Psoas muscle (tissue), 8 donors: ENCODE results near the gene SGO2. TPM values are rescaled to one million over a fixed set of nuclear protein-coding genes. Genes with fewer than 3 reads are reported as not detected.
A peak's percentile ranks its signal among the peaks of the same experiment; 100 is the strongest.

ENCODE experiments used
- ATAC-seq, 4 donors: fragments of 200-7000 bp; cut with Tn5 transposase; one replicate each; pipeline ENCODE4 v1.9.1; 2020; ENCODE audit warnings: moderate library complexity in 3 of 4, mild to moderate bottlenecking in 2 of 4
- DNase-seq, 2 donors: peaks; one replicate each; pipeline ENCODE4 v3.0.0-alpha.2; 2020
- H3K27ac ChIP-seq: fragments of 200-600 bp; one replicate; pipeline ENCODE4 v1.8.0; 2022
- H3K27me3 ChIP-seq, 3 donors: fragments of 200-600 bp in 1 of 3; one replicate each; pipeline versions ENCODE4 v1.6.1 to v1.8.0; 2013 to 2022; ENCODE audit warnings: low read length in 2 of 3, mild to moderate bottlenecking in 2 of 3, moderate library complexity in 1 of 3; ENCODE audit not compliant: insufficient read depth in 3 of 3
- H3K36me3 ChIP-seq, 2 donors: fragments of 200-600 bp in 1 of 2; one replicate each; pipeline versions ENCODE4 v1.6.1 to v1.8.0; 2013 to 2022; ENCODE audit warnings: low read depth in 1 of 2, mild to moderate bottlenecking in 1 of 2, moderate library complexity in 1 of 2; ENCODE audit not compliant: insufficient read depth in 1 of 2
- H3K4me1 ChIP-seq: fragments of 200-600 bp; one replicate; pipeline ENCODE4 v1.8.0; 2022
- H3K4me3 ChIP-seq: fragments of 200-600 bp; one replicate; pipeline ENCODE4 v1.8.0; 2022; ENCODE audit warnings: mild to moderate bottlenecking
- H3K9me3 ChIP-seq: fragments of 200-600 bp; one replicate; pipeline ENCODE4 v1.8.0; 2022
- WGBS, 3 donors: extraction: QIAGEN DNeasy Blood & Tissue Kit; methylation state at CpG; one replicate each; pipeline versions ENCODE4 v1.1.6 to v1.1.7; 2013; 5-methylcytosine and 5-hydroxymethylcytosine counted together
- intact Hi-C, 2 donors: fragments of 100-400 bp; cut with DNase I; formaldehyde crosslinking; loops; one replicate each; pipeline versions ENCODE4 v1.11.0 to v1.14.2; 2022
- polyA plus RNA-seq, 3 donors: library from polyadenylated mRNA; stranded (reverse); fragments of 200-250 nt; gene quantifications; one replicate each; pipeline ENCODE4 v1.2.3, GENCODE V29; 2013
- total RNA-seq, 4 donors: library from RNA; stranded (reverse); fragmentation: NEBNext Ultra II Directional in 2 of 4; extraction: Animal tissue kit (Norgen Biotek cat#: 25700) in 2 of 4; gene quantifications; one replicate each; pipeline versions ENCODE4 v1.2.1 to v1.2.4, GENCODE V29; 2021 to 2023
- TF ChIP-seq, protein P1 (sequence below): fragments of 200-600 bp; IDR thresholded peaks from one replicate; pipeline ENCODE4 v1.8.0; 2022; ENCODE audit warnings: antibody characterized with exemption
- donor health status: healthy with polysubstance abuse.
- donor health status: DM: no; HTN: no; CAD: no; lungs with moderate emphysema.
- donor health status: Bipolar disorder and iron deficiency.
- donor health status: healthy.
- donor health status: DM: yes; HTN: yes; CAD: no.
- donor health status: DM: no; HTN: no; CAD: no.
- donor health status: DM: no; HTN: no; CAD: no.
- donor health status: DM: yes; HTN: yes; CAD: no.

The SGO2 gene
- total and polyA plus RNA-seq, 7 donors: 0.22 to 2.6 (median 0.57) TPM

DNA sequence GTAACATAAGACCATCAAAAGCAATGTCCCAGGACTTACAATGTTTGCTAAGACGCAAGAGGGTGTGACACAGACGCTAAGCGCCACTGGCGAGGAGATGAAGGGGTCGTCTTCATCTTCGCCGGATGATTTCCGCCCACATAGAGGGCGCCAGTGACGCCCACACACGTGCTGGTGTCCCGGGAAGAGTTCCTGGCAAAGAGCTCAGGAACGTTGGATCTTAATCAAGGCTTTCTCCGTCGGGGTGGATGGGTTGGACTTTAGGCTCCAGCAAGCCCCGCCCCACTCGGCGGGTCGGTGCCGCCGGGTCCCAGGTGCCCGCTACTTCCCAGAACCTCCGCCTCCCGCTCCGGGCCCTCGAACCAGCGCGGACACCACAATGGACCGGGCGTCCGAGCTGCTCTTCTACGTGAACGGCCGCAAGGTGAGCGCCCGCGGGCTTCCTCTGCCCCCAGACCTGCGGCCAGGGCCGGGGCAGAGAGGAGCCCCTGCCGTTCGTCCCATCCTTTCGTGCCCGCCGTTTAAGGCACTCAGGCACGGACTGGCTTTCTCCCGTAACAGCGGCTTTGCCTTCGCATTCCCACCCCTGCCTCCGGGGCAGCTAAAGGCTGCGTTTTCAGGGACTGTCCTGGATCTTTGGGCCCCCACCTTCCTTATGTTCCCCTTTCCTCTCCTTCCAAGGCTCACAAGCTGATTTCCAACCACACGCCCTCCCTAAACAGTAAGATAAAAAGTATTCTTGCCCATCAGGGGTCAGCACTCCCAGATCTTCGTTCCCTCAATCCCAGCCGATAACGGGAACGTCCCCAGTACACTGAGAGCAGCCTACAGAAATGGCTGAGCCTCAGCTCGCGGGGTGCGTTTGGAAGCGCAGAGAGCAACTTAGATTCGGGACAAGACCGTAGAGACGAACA is 60.0 kb downstream of the SGO2 start, which contains the start of gene AOX1:
TSS of gene AOX1 (plus strand) at position 285 of the 914 bp plus-strand sequence. CDS start at position 380, 95 bp downstream.
- Histone ChIP-seq H3K36me3 (no peaks in the 10 kb centered on the region), H3K4me1 (no peaks in the 10 kb centered on the region), H3K9me3 (no peaks in the 10 kb centered on the region), H3K27me3 (no peaks in the 10 kb centered on the region), H3K27ac (peak within 1 kb of the TSS; percentile 23), H3K4me3 (peak within 1 kb of the TSS; percentile 74)
- intact Hi-C loops: no loop called here
- peak; percentile 81 to 87 for DNase-seq
- TF ChIP-seq, protein P1, sequence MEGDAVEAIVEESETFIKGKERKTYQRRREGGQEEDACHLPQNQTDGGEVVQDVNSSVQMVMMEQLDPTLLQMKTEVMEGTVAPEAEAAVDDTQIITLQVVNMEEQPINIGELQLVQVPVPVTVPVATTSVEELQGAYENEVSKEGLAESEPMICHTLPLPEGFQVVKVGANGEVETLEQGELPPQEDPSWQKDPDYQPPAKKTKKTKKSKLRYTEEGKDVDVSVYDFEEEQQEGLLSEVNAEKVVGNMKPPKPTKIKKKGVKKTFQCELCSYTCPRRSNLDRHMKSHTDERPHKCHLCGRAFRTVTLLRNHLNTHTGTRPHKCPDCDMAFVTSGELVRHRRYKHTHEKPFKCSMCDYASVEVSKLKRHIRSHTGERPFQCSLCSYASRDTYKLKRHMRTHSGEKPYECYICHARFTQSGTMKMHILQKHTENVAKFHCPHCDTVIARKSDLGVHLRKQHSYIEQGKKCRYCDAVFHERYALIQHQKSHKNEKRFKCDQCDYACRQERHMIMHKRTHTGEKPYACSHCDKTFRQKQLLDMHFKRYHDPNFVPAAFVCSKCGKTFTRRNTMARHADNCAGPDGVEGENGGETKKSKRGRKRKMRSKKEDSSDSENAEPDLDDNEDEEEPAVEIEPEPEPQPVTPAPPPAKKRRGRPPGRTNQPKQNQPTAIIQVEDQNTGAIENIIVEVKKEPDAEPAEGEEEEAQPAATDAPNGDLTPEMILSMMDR: no peak
- 2 to 3% (median 2%) methylated on average over 55 to 62 of the region's 62 CpGs for WGBS, 3 donors
- ATAC-seq: peak; percentile 53 to 83 (median 76)

GRCh38 chr2:200586644-200586975 is 60.6 kb downstream of the SGO2 start:
- TF ChIP-seq, protein P1: no peak
- 48 to 66% (median 53%) methylated on average over 9 of the region's 9 CpGs for WGBS, 3 donors
- DNase-seq: peak in 1 of 2 donors; percentile 41
- Histone ChIP-seq H3K9me3 (no peaks in the 10 kb centered on the region), H3K36me3 (no peaks in the 10 kb centered on the region), H3K4me1 (no peaks in the 10 kb centered on the region), H3K27ac (no peak overlapping the region), H3K27me3 (no peaks in the 10 kb centered on the region), H3K4me3 (peak overlapping the region; percentile 74)
- intact Hi-C loops: no loop called here
- peak in 2 of 4 donors; percentile 8 to 21 for ATAC-seq

DNA sequence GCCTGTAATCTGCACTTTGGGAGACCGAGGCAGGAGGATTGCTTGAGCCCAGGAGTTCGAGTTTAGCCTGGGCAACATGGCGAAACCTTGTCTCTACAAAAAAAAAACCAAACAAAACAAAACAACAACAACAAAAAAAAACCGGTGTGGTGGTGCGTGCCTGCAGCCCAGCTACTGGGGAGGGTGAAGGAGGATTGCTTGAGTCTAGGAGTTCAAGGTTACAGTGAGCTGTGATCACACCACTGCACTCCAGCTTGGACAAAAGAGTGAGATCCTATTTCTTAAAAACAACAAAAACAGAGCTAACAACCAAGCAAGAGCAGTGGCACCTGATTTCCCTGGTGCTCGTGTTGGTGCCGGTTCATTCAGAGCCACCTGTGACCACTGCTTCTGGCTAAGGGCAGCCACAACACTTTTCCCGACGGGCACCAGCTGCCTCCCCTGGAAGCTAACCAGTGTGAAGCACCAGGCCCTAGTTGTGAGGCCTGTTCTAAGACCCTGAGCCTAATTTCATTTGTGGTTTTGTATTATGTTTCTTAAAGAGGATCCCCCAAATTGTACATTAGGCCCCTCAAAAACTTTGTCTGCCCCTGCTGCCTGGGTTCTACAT is 61.1 kb downstream of the SGO2 start:
- no peaks in the 10 kb centered on the region for H3K36me3 ChIP-seq
- intact Hi-C loops: no loop called here
- H3K9me3 ChIP-seq: no peaks in the 10 kb centered on the region
- 80 to 86% (median 83%) methylated on average over 9 of the region's 9 CpGs for WGBS, 3 donors
- H3K27me3 ChIP-seq: no peaks in the 10 kb centered on the region
- H3K4me3 ChIP-seq: no peak overlapping the region
- DNase-seq: no peak
- TF ChIP-seq, protein P1: no peak
- H3K4me1 ChIP-seq: no peaks in the 10 kb centered on the region
- H3K27ac ChIP-seq: no peak overlapping the region
- ATAC-seq: no peak

GRCh38 chr2:200588076-200588678 is 62.2 kb downstream of the SGO2 start:
- no peaks in the 10 kb centered on the region for H3K36me3 ChIP-seq
- H3K27me3 ChIP-seq: no peaks in the 10 kb centered on the region
- intact Hi-C loops: no loop called here
- H3K9me3 ChIP-seq: no peaks in the 10 kb centered on the region
- no peaks in the 10 kb centered on the region for H3K4me1 ChIP-seq
- TF ChIP-seq, protein P1: no peak
- H3K27ac ChIP-seq: no peak overlapping the region
- DNase-seq: no peak
- WGBS, 3 donors: 88 to 91% (median 90%) methylated on average over 4 of the region's 4 CpGs
- ATAC-seq: no peak
- H3K4me3 ChIP-seq: no peak overlapping the region
